HUES48 (cell line): Measurements from ENCODE around the gene UPP1.

ENCODE experiments used
- H3K27ac ChIP-seq: one replicate; pipeline ENCODE4 v1.7.0; 2013; ENCODE audit warnings: low read depth, low read length, inconsistent platforms
- H3K27me3 ChIP-seq: 2 replicates; pipeline ENCODE4 v1.6.1; 2013; ENCODE audit warnings: mild to moderate bottlenecking, low read length; ENCODE audit not compliant: control insufficient read depth, insufficient read depth
- H3K36me3 ChIP-seq: 2 replicates; pipeline ENCODE4 v1.6.1; 2013; ENCODE audit warnings: low read length; ENCODE audit not compliant: control insufficient read depth, insufficient read depth
- H3K4me1 ChIP-seq: 2 replicates; pipeline ENCODE4 v1.6.1; 2013; ENCODE audit warnings: mild to moderate bottlenecking, low read length; ENCODE audit not compliant: control insufficient read depth, insufficient read depth
- H3K4me3 ChIP-seq: 2 replicates; pipeline ENCODE4 v1.5.1; 2013; ENCODE audit warnings: mild to moderate bottlenecking, low read depth, low read length
- H3K9ac ChIP-seq: 2 replicates; pipeline ENCODE4 v1.6.1; 2013; ENCODE audit warnings: mild to moderate bottlenecking, low read depth, low read length, moderate library complexity
- H3K9me3 ChIP-seq: 2 replicates; pipeline ENCODE4 v1.6.1; 2013; ENCODE audit warnings: low read length; ENCODE audit not compliant: control insufficient read depth, insufficient read depth

The UPP1 gene

GRCh38 chr7:48085942-48086341, 3.1 kb upstream of the UPP1 start:
- Histone ChIP-seq H3K36me3 (0 out of 2 replicates have a peak, but pooled peaks cover 3% of the 10 kb centered on the region), H3K27ac (peak overlapping the region; percentile 85), H3K4me1 (peaks cover 28% of the 10 kb centered on the region), H3K27me3 (no peaks in the 10 kb centered on the region), H3K9ac (no peak overlapping the region), H3K9me3 (no peaks in the 10 kb centered on the region), H3K4me3 (no peak overlapping the region)

- H3K4me1 ChIP-seq, result peaks cover 29% of the 10 kb centered on the region
- H3K27ac ChIP-seq, result peak overlapping the region; percentile 64
- peak overlapping the region; percentile 4; the same call in 1 of the 2 replicates for H3K9ac ChIP-seq
- no peak overlapping the region for H3K4me3 ChIP-seq
- no peaks in the 10 kb centered on the region for H3K27me3 ChIP-seq
- H3K9me3 ChIP-seq, result no peaks in the 10 kb centered on the region
- H3K36me3 ChIP-seq, result peaks cover 17% of the 10 kb centered on the region
These were observed 1.7 kb upstream of the UPP1 start for GRCh38 chr7:48087349-48087748.

- H3K36me3 ChIP-seq, result peaks cover 29% of the 10 kb centered on the region
- peak overlapping the region; percentile 90 for H3K4me3 ChIP-seq
- peaks cover 29% of the 10 kb centered on the region for H3K4me1 ChIP-seq
- H3K9ac ChIP-seq, result peak overlapping the region; percentile 66
- no peaks in the 10 kb centered on the region for H3K9me3 ChIP-seq
- peak overlapping the region; percentile 95 for H3K27ac ChIP-seq
- H3K27me3 ChIP-seq, result no peaks in the 10 kb centered on the region
These were observed 463 bp upstream of the UPP1 start for GRCh38 chr7:48088559-48089045.

GRCh38 chr7:48090095-48090805, 1.2 kb downstream of the UPP1 start:
- no peaks in the 10 kb centered on the region for H3K9me3 ChIP-seq
- no peaks in the 10 kb centered on the region for H3K27me3 ChIP-seq
- peak overlapping the region; percentile 90 for H3K4me3 ChIP-seq
- peak overlapping the region; percentile 91 for H3K9ac ChIP-seq
- peaks cover 29% of the 10 kb centered on the region for H3K4me1 ChIP-seq
- H3K27ac ChIP-seq, result peak overlapping the region; percentile 95
- peaks cover 44% of the 10 kb centered on the region for H3K36me3 ChIP-seq

- no peaks in the 10 kb centered on the region for H3K27me3 ChIP-seq
- H3K27ac ChIP-seq, result no peak overlapping the region
- H3K4me1 ChIP-seq, result peaks cover 19% of the 10 kb centered on the region
- no peak overlapping the region for H3K4me3 ChIP-seq
- H3K36me3 ChIP-seq, result peaks cover 58% of the 10 kb centered on the region
- no peak overlapping the region for H3K9ac ChIP-seq
- H3K9me3 ChIP-seq, result no peaks in the 10 kb centered on the region
These were observed 2.7 kb downstream of the UPP1 start for GRCh38 chr7:48091506-48092433.

GRCh38 chr7:48094861-48095293, 5.8 kb downstream of the UPP1 start:
- Histone ChIP-seq H3K9me3 (no peaks in the 10 kb centered on the region), H3K4me1 (peaks cover 12% of the 10 kb centered on the region), H3K27me3 (no peaks in the 10 kb centered on the region), H3K36me3 (peaks cover 89% of the 10 kb centered on the region), H3K4me3 (no peak overlapping the region), H3K27ac (no peak overlapping the region), H3K9ac (no peak overlapping the region)

GRCh38 chr7:48096273-48096672, 7.2 kb downstream of the UPP1 start:
- Histone ChIP-seq H3K27ac (no peak overlapping the region), H3K27me3 (no peaks in the 10 kb centered on the region), H3K4me3 (no peak overlapping the region), H3K9ac (no peak overlapping the region), H3K9me3 (no peaks in the 10 kb centered on the region), H3K36me3 (peaks cover 93% of the 10 kb centered on the region), H3K4me1 (peaks cover 5% of the 10 kb centered on the region)

- Histone ChIP-seq H3K27ac (no peak overlapping the region), H3K4me1 (no peaks in the 10 kb centered on the region), H3K9ac (no peak overlapping the region), H3K27me3 (no peaks in the 10 kb centered on the region), H3K4me3 (no peak overlapping the region), H3K9me3 (no peaks in the 10 kb centered on the region), H3K36me3 (peaks cover 94% of the 10 kb centered on the region)
These were observed 8.6 kb downstream of the UPP1 start for GRCh38 chr7:48097521-48098231.

- Histone ChIP-seq H3K27ac (no peak overlapping the region), H3K4me3 (no peak overlapping the region), H3K9me3 (no peaks in the 10 kb centered on the region), H3K36me3 (peaks cover 96% of the 10 kb centered on the region), H3K4me1 (no peaks in the 10 kb centered on the region), H3K9ac (no peak overlapping the region), H3K27me3 (no peaks in the 10 kb centered on the region)
These were observed 9.8 kb downstream of the UPP1 start for GRCh38 chr7:48098846-48099245.

- no peak overlapping the region for H3K9ac ChIP-seq
- H3K36me3 ChIP-seq, result peaks cover 96% of the 10 kb centered on the region
- H3K9me3 ChIP-seq, result no peaks in the 10 kb centered on the region
- H3K4me3 ChIP-seq, result no peak overlapping the region
- H3K4me1 ChIP-seq, result no peaks in the 10 kb centered on the region
- no peak overlapping the region for H3K27ac ChIP-seq
- no peaks in the 10 kb centered on the region for H3K27me3 ChIP-seq
These were observed 10.7 kb downstream of the UPP1 start for GRCh38 chr7:48099781-48100180.
